Body of pancreas (tissue), 4 donors: ENCODE data around the gene MAPT.

ENCODE experiments used
- CTCF ChIP-seq, 7 experiments: fragments of 450-650 bp in 4 of 7; fragments of 200-600 bp in 3 of 7; sonication (generic) in 3 of 7; IDR thresholded peaks; one replicate each; pipeline ENCODE4 v1.5.1; 2016 to 2019; ENCODE audit warnings: antibody characterized with exemption in 7 of 7
- POLR2A ChIP-seq, 3 donors: fragments of 450-650 bp; IDR thresholded peaks; one replicate each; pipeline ENCODE4 v1.6.1; 2016; ENCODE audit warnings: antibody characterized with exemption in 3 of 3, mild to moderate bottlenecking in 2 of 3

GRCh38 chr17:46057366-46057765 lies 163.0 kb downstream of the MAPT start:
- TF ChIP-seq CTCF (IDR thresholded peaks at IDR 0.05) = no peak
- TF ChIP-seq POLR2A (IDR thresholded peaks at IDR 0.05) = no peak
